NOMO-1 treated with dmso at 0.1 percent for 144 hours (cell line): ENCODE measurements around the gene L1TD1.
"Not testable (repeated sequence)": the region's sequence is repeated elsewhere in the genome, so short reads cannot be mapped to it uniquely, and the experiment has no call there.

ENCODE experiments used
- DNase-seq: peaks from one replicate; lab custom pipeline; 2025; ENCODE audit not compliant: unreplicated experiment; lab: John Stamatoyannopoulos, UW

The L1TD1 gene

GRCh38 chr1:62194651-62195544, at the start of gene L1TD1:
TSS of gene L1TD1 (plus strand) at chr1:62194849. CDS start at chr1:62206629, 11,780 bp downstream.
- DNase-seq, result no peak

DNA sequence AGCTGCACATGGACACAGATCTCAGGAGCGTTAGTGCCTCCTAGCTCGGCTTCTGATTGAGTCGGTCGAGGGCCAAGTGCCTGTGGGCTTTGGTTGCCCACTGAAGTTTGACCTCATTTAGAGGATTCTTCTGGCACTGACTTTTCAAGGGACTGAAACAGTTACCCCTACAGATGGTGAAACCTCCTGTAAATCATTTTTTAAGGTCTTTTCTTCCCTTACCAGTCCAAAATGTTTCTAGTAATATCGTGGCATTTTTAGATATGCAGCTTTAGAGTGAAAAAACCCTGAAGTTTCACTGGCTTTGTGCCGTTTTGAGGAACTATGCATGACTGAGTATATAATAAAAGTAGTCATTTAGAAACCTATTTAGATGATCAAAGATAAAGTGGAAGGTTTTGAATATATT, 34.7 kb upstream of the L1TD1 start:
- DNase-seq, result no peak

GRCh38 chr1:62161711-62162110, 32.9 kb upstream of the L1TD1 start:
- DNase-seq, result no peak

GRCh38 chr1:62170380-62170779, 24.3 kb upstream of the L1TD1 start:
- DNase-seq, result not testable (repeated sequence)

DNA sequence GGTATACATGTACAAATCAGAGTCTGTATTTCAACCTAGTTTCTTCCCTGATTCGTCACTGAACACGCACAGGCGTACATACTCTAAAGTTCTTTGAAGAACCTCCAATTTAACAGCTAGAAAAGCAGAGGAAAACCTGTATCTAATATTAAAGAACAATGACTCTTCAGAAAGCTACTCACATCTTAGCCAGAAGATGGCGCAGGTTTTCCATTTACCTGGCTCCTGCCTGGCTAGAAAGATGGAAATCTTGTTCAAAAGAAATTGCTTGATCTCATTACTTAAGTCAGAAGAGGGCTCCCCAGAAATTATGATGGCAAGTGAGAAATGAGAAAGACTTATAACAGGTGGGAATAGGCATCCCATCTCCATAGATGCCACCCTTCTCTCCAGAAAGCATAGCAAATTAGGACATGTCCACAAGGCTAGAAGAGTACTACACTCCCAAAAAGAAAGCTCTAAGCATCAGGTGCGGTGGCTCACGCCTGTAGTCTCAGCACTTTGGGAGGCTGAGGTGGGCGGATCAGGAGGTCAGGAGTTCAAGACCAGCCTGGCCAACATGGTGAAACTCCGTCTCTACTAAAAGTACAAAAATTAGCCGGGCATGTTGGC, 19.0 kb upstream of the L1TD1 start:
- peak; percentile 24 for DNase-seq

DNA sequence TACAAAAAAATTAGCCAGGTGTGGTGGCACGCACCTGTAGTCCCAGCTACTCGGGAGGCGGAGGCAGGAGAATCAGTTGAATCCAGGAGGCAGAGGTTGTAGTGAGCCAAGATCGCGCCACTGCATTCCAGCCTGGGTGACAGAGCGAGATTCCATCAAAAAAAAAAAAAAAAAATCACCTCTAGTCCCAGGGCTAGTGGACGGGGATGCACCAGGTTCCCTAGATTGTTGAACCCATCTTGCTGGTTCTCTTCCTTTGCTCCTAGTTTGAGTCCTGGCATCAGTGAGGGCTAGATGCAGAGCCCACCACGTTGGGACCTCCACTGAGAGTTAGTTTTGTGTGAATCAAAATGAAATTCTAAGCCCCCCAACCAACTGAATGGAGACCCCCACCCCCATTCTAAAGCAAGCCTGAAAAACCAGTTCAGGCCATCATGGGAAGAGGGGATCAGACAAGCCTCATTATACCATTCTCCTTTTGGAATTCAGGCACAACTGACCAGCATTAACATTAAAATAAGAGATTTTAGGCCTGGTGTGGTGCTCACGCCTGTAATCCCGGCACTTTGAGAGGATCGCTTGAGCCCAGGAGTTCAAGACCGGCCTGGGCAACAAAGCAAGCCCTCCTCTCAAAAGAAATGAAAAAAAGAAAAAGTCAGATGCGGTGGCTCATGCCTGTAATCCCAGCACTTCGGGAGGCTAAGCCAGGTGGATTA, 17.9 kb upstream of the L1TD1 start:
- no peak for DNase-seq

- no peak for DNase-seq
Measured at GRCh38 chr1:62177621-62178020, 17.0 kb upstream of the L1TD1 start.

- DNase-seq, result no peak
Measured at GRCh38 chr1:62178372-62178771, 16.3 kb upstream of the L1TD1 start.

DNA sequence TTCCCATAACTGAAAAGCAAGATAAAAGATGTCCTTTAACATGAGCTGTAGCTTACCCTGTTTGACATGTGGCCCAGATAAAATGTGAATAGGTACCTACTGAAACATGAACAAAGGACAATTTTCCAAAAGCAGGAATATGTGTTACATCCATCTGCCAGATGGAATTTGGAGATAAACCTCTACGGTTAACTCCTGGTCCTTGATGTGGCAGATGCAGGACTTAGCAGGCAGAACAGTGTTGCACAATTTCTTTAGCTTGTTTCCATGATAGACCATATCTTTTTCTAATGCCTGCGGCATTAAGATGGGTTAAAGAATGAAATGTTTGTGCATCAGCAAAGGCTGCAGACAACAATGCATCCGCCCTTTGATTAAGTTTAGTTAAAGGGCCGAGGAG, 14.6 kb upstream of the L1TD1 start:
- DNase-seq, result not testable (repeated sequence)

- DNase-seq, result no peak
Measured at GRCh38 chr1:62180639-62181038, 14.0 kb upstream of the L1TD1 start.

DNA sequence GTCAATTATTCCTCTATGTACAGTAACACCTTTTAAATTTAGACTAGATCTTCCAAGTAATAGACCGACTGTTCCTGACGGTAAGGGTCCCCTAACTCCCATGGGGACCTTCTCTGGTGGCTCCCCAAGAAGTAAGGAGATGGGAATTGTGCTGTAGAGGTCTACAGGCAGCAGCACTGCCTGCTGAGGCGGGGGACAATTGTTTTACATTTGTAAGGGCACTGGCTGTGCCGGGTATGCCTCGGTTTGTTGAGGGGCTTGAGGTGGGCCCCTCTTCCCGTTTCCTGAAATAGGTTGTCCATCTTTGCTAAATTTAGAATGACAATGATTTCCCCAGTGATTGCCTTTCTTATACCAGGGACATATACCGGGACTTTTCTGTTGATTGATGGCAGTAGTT, 13.1 kb upstream of the L1TD1 start:
- no peak for DNase-seq

DNA sequence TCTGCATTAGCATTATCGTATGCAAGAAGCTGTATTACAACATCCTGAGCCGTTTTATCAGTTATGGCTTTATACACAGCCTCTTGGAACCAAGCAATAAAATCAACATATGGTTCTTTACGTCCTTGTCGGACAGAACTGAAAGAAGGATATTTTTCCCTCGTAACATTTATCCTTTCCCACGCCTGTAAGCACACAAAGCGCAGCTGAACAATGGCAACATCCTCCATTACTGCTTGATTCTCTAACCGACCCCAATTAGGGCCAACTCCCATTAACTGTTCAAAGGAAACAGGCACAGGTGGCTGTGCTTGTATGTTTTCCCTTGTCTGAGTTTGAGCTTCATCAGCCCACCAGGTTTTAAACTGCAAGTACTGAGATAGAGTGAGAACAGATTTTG, 12.5 kb upstream of the L1TD1 start:
- DNase-seq, result not testable (repeated sequence)

GRCh38 chr1:62183164-62184020, 11.3 kb upstream of the L1TD1 start:
- not testable (repeated sequence) for DNase-seq

DNA sequence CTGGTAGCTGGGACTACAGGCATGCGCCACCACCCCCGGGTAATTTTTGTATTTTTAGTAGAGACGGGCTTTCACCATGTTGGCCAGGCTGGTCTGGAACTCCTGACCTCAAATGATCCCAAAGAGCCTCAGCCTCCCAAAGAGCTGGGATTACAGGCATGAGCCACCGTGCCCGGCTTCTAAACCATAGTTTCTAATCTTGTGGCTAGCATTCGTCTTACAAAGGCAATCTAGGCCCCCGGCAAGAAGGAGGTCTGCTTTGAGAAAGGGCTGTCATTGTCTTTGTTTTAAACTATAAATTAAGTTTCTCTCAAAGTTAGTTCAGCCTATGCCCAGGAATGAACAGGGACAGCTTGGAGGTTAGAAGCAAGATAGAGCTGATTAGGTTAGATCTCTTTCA, 10.3 kb upstream of the L1TD1 start:
- no peak for DNase-seq

DNA sequence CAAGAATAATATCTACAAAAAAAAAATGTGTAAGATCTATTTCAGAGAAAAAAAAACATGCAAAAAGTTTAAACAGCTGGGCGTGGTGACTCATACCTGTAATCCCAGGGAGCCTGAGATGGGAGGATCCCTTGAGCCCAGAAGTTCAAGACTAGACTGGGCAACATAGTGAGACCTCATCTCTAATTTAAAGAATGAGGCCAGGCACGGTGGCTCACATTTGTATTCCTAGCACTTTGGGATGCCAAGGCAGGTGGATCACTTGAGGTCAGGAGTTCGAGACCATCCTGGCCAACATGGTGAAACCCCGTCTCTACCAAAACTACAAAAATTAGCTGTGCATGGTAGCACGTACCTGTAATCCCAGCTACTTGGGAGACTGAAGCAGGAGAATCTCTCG, 9.4 kb upstream of the L1TD1 start:
- DNase-seq, result not testable (repeated sequence)

- DNase-seq, result no peak
Measured at GRCh38 chr1:62185677-62186076, 9.0 kb upstream of the L1TD1 start.

DNA sequence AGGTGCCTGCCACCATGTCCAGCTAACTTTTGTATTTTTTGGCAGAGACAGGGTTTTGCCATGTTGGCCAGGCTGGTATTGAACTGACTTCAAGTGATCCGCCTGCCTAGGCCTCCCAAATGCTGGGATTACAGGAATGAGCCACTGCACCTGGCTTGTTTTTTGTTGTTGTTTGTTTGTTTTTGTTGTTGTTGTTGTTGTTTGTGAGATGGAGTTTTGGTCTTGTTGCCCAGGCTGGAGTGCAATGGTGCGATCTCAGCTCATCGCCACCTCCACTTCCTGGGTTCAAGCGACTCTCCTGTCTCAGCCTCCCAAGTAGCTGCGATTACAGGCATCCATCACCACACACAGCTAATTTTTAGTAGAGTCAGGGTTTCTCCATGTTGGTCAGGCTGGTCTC, 7.1 kb upstream of the L1TD1 start:
- DNase-seq, result no peak

- DNase-seq, result no peak
Measured at GRCh38 chr1:62188111-62188510, 6.5 kb upstream of the L1TD1 start.

- DNase-seq, result no peak
Measured at GRCh38 chr1:62196086-62196690, 1.5 kb downstream of the L1TD1 start.

DNA sequence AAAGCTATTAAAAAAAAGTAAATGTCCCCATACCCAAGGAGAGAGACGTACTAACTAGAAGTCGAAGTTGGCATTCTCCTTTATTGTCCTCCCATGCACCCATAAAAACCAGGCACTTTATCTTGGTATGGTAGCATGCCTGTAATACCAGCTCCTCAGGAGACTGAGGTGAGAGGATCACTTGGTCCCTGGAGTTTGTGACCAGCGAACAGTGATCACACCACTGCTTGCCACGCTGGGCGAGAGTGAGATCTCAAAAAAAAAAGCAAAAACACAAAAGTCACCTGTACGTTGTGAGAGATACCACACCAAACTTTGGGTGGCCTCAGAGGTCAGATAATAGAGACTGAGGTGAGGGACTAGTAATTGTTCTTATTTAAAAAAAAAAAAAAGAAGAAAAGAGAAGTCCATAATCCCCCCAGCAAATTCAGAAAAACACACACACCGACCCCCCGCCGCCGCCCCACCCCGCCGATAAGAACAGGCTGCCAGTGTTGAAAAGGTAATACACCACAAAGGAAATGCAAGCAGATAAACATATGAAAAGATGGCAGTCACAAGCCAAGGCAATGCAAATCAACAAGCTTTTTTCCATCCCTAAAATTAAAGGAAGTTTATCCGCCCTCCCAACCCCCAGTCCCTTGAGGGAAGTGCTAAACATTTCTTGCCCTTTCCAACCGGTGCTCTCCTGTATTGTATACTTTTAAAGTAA, 3.6 kb downstream of the L1TD1 start:
- DNase-seq, result no peak
